ENCODE data around the gene DDX3X.

The DDX3X gene

DNA sequence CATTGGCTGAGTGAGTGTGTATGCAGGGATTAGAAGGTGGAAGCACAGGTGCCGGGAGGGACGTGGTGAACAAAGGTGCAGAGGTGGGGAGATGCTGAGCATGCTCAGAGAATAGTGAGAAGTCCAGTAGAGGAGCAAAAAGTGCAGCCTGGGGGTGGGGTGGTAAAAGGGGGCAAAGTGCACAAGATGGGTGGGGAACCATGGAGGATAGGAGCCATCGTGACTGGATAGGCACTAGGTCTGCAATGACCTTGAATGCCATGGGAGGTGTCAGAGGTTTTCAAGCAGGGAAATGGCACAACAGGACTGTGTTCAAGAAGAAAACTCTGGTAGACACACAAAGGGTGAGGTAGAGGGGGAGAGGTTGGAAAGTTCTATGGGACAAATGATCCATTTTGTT lies 6.6 kb upstream of the DDX3X start:
- in situ Hi-C loops (cut with MboI; ENCODE audit: low sequenced_read_pairs), result no loop called here

DNA sequence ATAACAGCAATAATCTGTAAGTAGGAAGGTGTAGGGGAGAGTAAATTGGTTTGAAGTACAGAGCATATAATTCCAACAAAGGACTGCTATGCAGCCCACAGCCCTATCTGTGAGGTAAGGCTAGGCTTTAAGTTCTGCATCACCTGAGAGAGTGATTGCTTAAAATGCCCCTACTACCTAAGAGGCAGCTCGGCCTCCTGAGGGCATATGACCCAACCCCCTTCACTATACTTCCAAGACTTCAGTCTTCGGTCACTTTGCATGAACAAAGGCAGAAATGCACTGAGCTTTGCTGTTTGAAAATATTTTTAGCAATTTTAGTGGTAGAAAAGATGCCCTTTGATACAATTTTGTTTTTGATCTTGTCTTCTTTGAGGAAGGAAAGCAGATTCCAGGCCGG lies 4.9 kb upstream of the DDX3X start:
- in situ Hi-C loops (cut with MboI; ENCODE audit: low sequenced_read_pairs), result no loop called here

DNA sequence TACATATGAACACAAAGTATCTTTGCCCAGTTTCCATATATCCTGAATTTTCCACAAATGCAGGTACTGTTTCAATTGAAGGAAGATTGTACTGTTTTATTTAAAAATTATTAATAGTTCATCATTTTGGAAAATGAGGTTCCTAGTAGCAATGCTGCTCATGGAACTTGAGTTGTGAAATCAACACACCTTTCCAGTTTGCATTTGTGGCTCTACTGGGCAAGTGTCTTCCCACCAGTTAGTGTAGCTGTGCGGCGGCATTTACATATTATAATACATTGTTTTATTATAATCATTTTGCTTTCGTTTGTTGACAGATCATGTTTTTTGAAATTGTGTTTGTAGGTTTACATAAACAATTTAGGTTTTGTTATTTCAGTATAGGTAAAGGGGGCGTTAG lies 2.0 kb upstream of the DDX3X start:
- in situ Hi-C loops (cut with MboI; ENCODE audit: low sequenced_read_pairs), result no loop called here

DNA sequence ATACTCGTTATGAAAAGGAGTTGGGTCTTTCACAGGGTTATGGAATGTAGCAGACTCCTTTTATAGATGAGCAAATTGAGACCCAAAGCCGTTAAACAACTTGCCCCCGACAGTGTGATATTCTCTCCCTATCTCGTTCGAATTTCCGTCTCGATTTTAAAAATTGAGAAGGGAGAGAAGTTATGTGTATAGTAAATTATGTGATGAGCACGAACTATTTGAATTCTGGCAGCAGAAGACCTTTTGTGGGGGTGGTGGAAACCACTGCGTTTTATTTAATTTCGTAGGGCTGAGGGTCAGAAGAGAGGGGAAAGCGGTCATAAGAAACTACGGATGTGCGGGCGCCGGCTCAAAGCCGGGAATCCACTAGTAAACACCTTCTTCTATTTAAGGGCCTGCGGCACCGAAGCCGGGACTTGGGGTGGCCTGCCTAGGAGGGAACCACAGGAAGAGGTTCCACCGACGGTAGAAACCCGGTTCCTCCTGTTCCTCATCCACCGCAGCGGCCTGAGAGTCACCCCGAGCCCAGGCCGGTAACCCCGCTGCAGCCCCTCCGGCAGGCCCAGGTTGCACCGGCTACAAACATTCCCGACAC lies 1.5 kb upstream of the DDX3X start:
- in situ Hi-C loops (cut with MboI; ENCODE audit: low sequenced_read_pairs), result no loop called here

DNA sequence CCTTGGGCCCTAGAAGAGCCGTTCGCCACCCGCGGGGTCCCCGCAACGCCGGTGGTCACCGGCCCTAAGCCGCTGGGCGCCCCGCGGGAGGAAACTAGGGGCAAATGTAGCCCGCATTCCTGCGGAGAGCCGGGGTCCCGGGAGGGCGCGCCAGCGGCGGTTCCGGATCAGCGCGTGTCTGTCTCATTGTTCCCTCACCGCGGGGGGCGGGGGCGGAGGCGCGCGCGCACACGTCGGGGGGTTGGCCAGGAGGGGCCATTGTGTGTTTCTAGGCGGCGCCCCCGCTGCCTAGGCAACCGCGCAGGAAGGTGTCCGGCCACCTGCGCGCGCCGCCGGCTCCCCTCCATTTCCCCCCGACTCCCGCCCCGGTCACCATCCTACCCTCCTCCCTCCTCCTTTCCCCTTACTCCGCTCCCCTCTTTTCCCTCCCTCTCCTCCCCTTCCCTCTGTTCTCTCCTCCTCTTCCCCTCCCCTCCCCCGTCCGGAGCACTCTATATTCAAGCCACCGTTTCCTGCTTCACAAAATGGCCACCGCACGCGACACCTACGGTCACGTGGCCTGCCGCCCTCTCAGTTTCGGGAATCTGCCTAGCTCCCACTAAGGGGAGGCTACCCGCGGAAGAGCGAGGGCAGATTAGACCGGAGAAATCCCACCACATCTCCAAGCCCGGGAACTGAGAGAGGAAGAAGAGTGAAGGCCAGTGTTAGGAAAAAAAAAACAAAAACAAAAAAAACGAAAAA lies 789 bp upstream of the DDX3X start:
- in situ Hi-C loops (cut with MboI; ENCODE audit: low sequenced_read_pairs), result no loop called here

DNA sequence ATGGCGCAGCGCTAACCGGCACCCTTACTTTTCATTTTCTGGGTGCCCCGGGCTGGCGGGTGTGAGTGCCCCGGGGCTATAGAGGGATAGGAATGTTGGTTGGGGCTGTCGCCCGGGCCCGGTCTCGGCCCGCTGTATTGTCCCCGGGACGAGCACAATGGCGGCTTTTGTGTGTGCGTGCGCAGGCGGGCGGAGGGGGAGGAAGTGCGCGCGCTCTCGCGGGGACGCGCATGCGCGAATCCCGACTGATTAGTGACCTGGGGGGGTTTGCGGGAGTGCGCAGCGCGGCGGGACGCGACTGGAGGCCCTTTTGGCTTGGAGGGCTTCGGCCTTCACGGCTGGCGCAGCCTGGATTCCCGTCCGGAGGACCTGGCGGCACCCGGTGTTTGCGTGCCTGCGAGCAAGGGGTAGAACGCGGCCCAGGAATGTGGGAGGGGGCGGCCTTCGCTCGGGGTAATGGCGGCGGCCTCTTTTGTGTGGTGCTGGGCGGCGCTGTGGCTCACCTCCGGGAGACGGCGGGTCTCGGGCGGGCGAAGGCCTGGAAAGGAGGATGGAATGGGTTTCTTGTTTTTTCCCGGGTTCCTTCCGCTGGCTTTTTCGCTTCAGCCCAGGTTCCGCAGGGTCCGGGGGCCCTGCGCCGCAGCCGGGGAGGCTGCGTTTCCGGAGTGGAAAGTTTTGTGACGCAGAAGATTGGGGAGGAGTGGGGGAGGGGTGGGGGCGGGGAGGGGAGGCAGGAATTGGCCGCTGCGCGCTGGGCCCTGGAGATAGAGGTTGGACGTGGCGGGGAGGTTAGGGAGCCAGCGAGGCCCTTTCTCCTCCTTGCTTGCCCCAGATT lies 618 bp downstream of the DDX3X start:
- in situ Hi-C loops (cut with MboI; ENCODE audit: low sequenced_read_pairs), result no loop called here

DNA sequence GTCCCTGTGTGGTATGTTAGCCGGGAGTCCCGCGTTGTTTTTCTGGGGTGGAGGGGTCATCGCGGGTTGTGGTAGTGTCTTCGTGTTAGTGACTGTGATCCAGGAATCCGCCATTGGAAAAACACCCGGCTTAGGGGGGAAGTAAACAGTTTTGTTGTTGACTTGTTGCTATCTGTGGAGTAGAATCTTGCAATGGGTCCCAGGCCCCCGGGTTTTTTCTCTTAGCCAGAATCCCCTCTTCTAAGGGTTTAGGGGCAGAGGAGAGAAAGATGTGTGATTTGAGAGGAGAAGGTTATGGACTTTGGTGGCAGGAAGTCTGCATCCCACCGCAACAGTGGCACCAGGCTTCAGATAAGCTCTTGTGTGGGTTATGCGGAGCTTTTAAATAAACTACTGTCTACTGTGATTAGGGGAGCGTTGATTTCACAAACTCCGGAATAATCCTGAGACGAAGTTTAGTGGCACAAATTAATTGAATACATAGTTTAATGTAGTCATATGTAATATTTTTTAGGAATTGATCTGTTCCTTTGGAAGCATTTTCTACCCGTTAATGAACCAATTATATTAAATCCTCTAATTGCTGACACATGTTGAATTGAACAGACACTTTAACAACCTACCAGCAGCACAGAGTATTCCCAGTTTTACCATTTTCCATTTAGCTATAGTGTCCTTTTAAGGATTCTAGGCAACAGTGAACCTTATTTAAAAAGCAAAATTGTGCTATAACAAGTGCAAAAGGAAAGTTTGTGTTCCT lies 1.4 kb downstream of the DDX3X start:
- in situ Hi-C loops (cut with MboI; ENCODE audit: low sequenced_read_pairs), result no loop called here

DNA sequence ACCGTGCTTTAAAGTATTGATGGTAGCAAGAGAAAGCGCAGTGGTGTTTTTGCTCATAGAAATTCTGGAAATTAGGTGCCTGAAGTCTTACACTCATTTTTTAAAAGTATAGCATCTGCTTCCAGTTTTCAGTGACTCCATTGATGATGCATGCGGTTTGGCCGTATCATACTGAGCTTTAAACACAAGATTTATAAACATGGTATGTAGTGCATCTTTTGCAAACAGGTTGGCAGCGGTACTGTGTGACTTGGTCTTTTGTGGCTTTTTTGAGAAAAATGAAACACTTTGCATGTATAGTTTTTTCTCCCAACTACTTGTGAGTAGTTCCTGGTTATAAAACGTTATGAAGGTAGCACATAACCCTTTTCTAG lies 2.0 kb downstream of the DDX3X start:
- in situ Hi-C loops (cut with MboI; ENCODE audit: low sequenced_read_pairs), result no loop called here

DNA sequence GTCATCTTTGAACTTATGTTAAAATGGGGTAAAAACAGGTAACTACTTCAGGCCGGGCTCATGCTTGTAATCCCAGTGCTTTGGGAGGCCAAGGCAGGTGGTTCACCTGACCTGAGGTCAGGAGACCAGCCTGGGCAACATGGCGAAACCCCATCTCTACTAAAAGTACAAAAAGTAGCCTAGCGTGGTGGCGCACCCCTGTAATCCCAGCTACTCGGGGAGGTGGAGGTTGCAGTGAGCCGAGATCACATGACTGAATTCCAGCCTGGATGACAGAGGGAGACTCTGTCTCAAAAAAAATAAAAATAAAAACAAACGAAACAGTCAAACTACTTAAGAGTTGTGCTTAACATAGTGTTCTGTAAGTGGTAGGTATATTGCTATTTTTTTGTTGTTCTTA lies 2.5 kb downstream of the DDX3X start:
- in situ Hi-C loops (cut with MboI; ENCODE audit: low sequenced_read_pairs), result no loop called here

DNA sequence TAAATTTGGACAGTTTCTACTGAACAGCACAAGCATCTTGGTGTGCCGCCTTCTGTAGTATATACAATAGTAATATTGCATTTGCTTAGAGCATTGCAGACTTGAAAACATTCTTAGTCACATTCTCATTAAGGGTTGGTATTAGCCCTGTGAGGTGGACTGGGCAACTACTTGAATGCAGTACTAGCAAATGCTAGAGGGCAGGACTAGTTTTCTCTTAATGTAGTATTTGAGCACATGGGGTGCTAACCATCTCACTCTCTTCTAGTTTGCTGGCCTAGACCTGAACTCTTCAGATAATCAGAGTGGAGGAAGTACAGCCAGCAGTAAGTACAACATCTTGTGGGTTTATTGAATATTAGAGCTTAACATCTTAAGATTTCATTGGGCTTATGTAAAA lies 3.2 kb downstream of the DDX3X start:
- in situ Hi-C loops (cut with MboI; ENCODE audit: low sequenced_read_pairs), result no loop called here

DNA sequence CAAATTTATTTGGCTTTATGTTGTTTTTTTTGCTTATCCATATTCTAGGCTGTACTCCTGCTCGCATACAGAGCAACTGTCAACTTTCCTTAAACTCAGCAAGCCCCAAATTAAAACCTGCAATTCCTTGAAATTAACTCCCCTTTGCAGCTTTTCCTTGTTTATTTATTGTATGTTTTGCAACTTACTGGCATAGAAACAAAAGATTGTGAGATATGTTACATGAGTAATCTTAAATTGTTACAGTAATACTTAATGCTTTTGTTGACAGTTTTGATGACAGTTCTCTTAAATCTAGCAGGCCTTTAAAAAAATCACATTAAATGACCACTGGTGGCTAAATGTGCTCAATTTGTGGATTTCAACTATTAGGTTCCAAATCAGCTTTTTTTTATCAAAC lies 4.5 kb downstream of the DDX3X start:
- in situ Hi-C loops (cut with MboI; ENCODE audit: low sequenced_read_pairs), result no loop called here

DNA sequence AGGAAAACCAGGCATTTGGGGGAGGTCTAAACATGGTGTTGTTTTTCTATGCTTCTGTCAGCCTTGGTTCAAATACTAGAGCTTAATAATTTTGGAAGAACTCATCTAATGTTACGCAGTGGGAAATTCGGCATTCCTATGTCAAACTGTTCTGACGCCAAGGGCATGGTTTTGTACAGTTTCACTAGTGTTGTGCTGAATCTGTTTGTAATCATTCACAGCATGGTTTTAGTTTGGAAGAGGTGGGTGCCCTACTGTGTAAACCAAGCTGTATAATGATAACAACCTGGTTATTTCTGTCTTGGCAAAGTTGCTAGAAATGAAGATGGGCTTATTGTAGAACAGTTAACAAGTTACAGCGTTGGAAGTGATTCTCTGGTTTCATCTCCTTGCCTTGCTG lies 5.2 kb downstream of the DDX3X start:
- in situ Hi-C loops (cut with MboI; ENCODE audit: low sequenced_read_pairs), result no loop called here

DNA sequence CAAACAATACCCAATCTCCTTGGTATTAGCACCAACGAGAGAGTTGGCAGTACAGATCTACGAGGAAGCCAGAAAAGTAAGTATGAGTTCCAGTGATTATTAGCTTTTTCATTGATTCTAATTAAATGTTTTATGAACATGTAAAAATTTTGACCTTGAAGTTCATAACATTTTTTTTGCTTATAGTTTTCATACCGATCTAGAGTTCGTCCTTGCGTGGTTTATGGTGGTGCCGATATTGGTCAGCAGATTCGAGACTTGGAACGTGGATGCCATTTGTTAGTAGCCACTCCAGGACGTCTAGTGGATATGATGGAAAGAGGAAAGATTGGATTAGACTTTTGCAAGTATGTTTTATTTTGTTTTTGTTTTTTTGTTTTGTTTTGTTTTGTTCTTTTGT lies 10.1 kb downstream of the DDX3X start:
- in situ Hi-C loops (cut with MboI; ENCODE audit: low sequenced_read_pairs), result no loop called here

DNA sequence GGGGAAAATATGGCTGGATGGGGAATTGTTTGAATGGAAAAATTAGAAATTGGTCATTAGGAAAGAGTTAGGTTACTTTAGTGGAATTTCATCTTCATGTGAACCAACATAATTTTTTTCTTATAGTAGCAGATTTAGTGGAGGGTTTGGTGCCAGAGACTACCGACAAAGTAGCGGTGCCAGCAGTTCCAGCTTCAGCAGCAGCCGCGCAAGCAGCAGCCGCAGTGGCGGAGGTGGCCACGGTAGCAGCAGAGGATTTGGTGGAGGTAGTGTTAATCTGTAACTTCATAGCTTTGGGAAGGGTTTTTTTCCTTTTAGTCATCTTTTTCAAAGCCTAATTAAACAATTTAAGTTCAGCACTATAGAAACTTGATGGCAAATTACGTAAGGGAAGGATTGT lies 13.2 kb downstream of the DDX3X start:
- in situ Hi-C loops (cut with MboI; ENCODE audit: low sequenced_read_pairs), result no loop called here

DNA sequence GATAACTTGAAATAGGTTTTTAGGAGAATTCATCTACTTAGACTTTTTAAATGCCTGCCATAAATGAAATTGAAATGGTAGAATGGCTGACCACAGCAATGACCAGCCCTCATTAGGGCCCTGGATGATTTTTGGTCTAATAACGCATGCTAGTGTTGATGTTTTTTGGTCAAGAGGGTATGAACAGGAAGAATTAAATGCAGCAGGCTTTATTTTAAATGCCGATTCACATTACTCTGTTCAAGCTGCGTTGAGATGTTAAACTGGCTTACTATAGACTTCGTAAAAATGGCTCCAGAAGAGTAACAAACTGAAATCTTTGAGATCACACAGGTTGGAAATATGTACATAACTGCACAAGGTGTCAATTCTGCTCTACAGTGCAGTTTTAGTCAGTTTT lies 14.6 kb downstream of the DDX3X start:
- in situ Hi-C loops (cut with MboI; ENCODE audit: low sequenced_read_pairs), result no loop called here

DNA sequence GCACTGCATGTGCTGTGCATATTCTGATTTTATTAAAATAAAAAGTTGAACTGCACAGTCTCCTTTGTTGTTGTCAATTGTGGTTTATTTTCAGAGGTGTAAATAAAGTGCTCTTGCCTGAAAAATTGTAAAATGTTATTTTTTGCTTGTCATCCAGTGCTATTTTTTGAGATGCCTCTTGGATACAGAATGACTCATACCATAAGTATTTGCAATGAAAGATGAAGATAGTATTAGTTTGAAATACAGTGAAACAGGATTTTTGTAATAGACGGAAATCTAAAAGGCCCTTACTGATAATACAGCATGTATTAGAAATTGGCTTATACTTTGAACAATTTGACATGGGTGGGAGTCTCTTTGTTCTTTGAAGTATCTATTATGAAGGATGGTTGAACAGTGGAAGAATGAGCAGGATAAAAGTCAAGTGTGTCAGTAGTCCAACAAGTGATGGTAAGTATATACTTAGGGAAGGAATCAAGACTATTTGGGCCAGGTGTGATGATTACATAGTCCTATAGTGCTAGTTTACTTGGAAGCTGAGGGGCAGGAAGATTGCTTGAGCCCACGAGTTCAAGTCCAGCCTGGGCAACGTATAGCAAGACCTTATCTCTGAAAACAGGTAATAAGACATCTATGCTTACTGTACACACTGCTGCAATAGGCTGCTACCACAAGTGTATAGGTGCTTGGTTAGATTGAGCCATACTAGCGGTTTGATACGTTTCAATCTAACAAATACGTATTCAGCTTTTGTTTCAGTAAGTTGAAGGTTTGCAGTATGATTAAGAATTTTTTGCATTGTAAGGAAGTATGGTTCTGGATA lies 16.4 kb downstream of the DDX3X start:
- in situ Hi-C loops (cut with MboI; ENCODE audit: low sequenced_read_pairs), result no loop called here

DNA sequence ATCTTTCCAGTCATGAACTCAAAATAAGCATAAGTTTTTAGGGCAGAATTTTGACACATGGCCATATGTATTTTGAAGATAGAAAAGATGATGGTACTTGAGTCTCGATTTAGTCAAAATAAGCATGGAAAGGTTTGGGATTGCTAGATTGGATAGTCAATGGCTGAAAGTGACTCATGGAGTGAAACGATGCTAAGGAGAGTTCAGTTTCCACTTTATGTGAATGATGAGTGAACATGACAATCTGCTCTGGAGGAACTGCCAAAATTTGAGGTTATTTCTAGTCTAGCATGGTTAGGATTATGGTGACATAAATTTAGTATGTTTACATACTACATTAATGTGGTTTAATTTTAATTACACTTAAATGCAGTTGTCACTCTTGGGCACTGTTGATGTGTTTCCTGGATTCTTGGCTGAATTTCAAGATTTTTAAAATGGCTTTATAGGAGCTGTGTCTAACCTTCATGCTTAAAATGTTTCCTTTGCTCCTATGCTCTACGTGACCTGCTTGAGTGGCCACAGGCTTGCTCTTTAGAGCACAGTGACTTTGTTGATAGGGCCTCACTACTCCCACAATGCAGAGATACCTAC lies 17.1 kb downstream of the DDX3X start:
- in situ Hi-C loops (cut with MboI; ENCODE audit: low sequenced_read_pairs), result no loop called here

DNA sequence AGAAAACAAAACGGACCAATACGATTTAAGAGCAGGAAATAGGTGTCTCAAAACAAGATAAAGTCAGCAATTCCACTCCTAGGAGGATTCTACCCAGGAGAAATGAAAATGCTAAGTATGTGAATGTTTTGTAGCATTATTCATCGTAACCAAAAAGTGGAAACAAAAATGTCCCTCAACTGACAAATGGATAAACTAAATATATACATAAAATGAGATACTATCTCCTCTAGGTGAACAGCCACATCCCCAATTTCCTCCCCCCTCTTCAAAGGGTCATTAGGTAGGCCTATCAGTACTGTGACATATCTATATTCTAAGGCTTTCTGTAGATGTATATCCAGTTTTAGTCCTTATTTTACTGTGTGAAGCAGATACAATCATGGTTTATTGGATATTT lies 18.0 kb downstream of the DDX3X start:
- in situ Hi-C loops (cut with MboI; ENCODE audit: low sequenced_read_pairs), result no loop called here

DNA sequence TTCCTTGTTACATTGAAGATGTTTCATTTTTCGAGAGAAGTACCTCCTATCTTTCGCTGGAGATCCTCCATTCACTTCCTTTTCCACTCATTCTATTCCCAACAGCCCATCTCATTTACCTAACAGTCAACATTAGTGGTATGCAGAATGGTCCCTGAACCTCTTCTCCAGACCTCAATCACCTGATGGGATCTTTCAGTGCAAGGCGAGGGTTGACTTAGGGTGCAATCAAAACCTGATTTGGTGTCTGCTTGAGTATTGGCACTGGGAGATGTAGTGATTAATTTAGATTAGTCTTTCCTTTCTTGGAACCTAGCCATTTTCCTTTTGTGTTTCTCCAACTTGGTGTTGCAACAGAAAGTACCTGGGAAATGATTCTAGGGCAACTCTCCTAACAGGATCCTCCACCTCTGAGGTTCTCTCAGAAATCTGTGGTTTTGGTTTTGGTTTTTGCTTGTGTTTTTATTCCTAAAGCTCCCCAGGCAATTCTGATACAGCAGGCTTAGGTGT lies 18.4 kb downstream of the DDX3X start:
- in situ Hi-C loops (cut with MboI; ENCODE audit: low sequenced_read_pairs), result no loop called here

DNA sequence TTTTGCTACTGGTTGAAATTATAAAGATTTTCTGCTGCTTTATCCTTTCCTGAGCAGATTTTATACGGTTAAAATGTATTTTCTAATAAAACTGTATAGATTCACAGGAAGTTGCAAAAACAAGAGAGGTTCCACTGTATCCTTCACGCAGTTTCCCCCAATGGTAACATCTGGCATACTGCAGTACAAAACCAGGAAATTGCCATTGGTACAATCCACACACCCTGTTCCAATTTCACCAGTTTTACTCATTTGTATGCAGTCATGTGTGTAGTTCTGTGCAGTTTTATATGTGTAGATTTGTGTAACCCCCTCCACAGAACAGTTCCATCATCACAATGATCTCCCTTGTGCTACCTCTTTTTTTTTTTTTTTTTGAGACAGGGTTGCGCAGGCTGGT lies 20.0 kb downstream of the DDX3X start:
- in situ Hi-C loops (cut with MboI; ENCODE audit: low sequenced_read_pairs), result no loop called here

Measured in hTERT RPE-1 (cell line).